ENCODE measurements around the gene CACNA2D4.

The CACNA2D4 gene

DNA sequence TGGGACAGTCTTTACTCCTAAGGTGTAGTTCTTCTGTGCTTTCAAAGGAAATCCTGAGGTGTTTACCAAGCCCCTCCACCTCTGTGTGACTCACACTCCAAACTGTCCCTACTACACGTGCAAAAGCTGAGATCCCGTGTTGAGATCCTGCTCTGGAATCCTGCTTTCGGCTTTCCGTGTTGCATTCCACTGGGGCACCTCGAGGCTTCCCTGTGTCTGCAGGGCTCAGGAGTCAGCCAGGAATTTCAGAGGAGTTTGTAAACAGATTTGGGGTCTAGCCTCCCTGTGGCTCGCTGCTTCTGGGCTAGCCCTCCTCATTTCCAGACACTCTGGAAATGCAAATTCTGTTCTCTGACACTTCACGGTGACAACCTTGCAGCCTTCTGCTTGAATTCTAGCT lies 48.4 kb downstream of the CACNA2D4 start:
- no peak for DNase-seq (ENCODE audit: low read depth)

GRCh38 chr12:1869145-1869544 lies 49.3 kb downstream of the CACNA2D4 start:
- DNase-seq (ENCODE audit: low read depth), result no peak

DNA sequence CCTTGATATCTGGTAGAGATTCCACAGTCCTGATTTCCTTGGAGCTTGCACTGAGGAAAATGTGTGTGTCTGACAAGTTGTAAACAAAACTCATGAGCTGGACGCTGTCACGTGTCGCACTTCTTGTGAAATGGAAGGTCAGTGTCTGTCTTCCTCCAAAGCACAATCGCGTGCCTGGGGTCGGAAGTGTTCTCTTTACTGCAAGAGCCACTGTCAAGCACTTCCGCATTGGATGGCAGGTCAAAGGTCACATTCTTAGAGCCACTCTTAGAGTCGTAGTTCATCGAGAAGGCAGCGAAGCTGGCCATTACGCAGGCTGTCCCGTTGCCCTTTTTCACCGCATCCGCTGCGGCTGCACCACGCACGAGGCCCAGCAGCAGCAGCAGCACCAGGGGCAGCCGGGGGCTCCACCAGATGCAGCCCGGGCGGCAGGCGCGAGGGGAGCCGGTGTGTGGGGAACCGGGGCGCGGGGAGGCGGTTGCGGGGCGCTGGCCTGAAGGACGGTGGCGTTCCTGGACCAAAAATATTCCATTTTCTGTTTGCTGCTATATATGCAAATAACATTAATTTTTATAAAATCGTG lies 53.1 kb downstream of the CACNA2D4 start:
- no peak for DNase-seq (ENCODE audit: low read depth)

DNA sequence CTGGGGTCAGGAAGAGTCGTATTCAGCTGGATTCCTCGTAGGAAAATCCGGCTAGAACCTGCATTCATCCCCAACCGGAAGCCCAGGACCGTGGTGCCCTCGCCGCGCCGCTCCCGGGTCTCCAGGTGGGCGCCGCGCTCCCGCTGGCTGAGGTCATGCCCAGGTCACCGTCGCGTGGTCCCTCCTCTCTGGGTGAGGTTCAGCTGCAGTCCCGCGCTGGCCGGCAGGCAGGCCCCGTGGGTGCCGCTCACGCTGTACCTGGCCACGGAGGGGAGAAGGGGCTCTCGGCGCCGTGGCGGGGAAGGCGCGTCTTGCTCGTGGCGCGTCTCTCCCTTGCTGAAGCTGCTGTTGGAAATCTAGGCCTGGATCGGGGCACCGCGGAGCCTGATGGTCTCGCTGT lies 53.6 kb downstream of the CACNA2D4 start:
- DNase-seq (ENCODE audit: low read depth), result no peak

DNA sequence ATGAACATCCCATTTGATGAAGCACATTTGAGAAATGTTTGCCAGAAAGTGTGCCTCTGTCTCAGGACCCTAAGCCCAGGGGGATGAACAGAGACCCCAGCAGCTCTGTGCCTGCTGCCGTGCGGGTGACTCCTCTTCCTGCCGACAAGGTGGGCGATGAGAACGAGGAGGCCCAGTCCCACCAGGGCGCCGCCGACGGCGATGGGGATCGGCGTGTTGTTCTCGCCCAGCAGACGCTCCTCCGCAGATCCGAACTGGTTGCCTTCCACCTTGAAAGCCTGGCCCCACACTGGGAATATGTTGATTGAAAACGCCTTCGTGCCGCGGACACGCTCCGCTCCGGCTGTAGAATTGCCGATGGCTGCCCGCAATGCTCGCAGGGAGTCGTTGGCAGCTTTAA lies 54.0 kb downstream of the CACNA2D4 start:
- DNase-seq (ENCODE audit: low read depth), result no peak

DNA sequence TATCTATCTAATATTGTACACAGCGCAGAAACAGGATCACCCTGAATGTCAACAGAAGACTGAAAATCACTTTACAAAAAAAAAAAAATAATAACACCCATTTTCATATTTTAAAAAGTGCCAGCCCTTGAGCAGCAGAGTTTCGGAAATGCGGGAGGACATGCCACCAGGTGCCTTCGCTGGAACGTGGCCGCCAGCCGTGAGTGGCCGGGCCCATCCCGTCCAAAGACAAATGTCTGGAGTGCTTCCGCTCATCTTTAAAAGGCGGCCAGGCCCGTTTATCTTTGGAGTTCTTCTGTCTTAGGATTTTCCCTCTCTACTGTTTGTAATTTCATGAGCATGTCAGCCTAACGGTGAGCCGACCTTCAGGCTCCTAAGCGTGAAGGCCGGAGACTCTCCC lies 54.6 kb downstream of the CACNA2D4 start:
- DNase-seq (ENCODE audit: low read depth), result no peak

GRCh38 chr12:1862973-1863372 lies 55.5 kb downstream of the CACNA2D4 start:
- DNase-seq (ENCODE audit: low read depth), result no peak

DNA sequence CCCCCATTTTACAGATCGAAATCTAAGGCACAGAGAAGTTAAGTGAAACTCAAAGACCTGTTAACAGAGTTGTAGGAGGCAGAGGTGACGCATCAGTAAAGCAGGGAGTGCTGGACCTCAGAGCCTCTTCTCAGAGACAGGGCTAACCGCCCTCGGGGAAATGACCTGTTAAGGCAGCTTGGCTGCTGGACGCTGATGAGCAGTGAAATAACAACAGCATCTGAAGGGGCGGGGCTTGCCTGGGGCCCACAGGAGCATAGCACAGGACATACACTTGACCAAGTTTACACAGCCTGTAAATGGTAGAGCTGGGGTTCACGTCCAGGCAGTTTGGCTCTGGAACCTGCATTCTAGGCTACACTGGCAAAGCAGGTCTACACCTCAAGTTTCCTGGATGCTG lies 58.8 kb downstream of the CACNA2D4 start:
- DNase-seq (ENCODE audit: low read depth), result no peak

- no peak for DNase-seq (ENCODE audit: low read depth)
Observed at GRCh38 chr12:1858456-1858855, 60.0 kb downstream of the CACNA2D4 start.

DNA sequence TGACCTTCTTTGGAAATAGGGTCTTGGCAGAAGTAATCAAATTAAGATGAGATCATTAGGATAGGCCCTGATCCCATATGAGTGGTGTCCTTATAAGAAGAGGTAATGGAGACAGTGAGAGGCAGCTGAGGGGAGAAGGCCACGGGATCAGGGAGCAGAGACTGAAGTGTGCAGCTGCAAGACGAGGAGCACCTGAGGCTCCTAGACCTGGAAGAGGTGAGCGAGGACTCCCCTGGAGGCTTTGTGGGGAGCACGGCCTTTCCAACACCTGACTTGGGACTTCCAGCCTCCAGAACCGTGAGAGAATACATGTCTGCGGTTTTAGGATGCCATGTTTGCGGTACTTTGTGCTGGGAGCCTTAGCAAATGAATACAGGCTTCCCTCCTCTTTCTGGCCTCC lies 60.6 kb downstream of the CACNA2D4 start:
- no peak for DNase-seq (ENCODE audit: low read depth)

DNA sequence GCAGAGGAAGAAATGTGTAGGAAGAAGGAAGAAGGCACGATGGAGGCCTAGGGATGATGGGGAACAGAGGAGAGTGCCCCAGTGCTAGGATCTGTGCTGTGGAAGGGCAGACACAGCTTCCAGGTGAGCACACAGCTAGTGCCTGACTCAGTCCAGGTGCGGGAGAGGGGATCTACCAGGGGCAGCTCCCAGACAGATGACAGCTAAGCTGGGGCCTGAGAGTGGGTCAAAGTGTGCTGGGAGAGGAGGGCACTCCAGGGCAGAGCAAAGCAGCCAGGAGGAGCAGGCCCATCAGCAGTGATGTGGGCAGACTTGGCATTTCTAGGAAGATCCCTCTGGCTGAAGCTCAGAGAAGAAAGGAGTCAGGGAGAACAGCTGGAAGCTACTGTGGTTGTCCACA lies 61.4 kb downstream of the CACNA2D4 start:
- no peak for DNase-seq (ENCODE audit: low read depth)

DNA sequence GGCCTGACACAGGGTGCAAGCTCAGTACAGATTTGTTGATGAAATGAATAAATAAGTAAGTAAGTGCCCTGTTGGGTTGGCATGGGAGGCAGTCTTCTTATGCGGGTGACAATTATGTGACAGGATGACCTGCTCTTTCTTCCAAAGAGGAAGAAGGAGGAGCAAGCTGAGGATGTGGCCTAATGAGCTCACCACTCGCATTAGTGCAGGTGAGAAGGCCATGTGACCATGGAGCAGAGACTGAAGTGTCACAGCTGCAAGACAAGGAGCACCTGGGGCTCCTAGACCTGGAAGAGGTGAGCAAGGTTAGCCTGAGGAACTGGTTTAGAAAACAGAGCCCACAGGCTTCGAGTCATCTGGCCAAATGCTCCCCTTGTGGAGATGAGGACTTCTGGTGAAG lies 63.2 kb downstream of the CACNA2D4 start:
- DNase-seq (ENCODE audit: low read depth), result no peak

DNA sequence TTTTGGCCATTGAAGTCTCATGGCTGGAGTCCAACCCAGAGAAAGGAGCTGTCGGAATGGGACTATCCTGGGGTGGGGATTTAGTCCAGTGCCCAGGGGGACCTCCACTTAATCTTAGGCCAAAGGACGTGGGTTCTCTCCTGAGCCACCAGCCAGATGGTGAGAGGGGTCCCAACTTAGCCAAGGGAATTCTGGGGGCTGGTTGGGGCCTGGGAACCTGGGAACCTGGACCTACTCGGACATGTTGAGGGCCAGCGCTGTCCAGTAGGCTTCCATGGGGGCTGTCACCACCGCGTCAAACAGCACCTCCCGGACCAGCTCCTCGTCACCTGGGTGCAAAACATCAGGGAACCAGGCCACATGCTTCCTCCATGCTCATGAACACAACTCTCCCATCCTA lies 64.7 kb downstream of the CACNA2D4 start:
- DNase-seq (ENCODE audit: low read depth), result no peak

DNA sequence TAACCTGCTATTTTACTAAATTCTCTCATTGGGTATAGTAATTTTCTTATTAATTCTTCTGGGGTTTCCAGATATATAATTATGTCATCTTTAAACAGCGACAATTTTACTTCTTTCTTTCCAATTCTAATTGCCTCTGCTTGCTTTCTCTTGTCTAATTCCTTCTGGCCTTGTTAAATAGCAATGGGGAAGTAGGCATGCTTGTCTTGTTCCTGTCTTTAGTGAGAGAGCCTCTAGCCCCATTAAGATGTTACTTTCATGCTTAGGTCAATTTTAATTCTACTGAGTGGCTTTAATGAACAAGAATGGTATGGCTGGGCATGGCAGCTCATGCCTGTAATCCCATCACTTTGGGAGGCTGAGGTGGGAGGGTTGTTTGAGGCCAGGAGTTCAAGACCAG lies 66.4 kb downstream of the CACNA2D4 start:
- DNase-seq (ENCODE audit: low read depth), result no peak

- DNase-seq (ENCODE audit: low read depth), result no peak
Observed at GRCh38 chr12:1851151-1851701, 67.2 kb downstream of the CACNA2D4 start.

- no peak for DNase-seq (ENCODE audit: low read depth)
Observed at GRCh38 chr12:1848745-1849144, 69.7 kb downstream of the CACNA2D4 start.

GRCh38 chr12:1848146-1848545 lies 70.3 kb downstream of the CACNA2D4 start:
- no peak for DNase-seq (ENCODE audit: low read depth)

DNA sequence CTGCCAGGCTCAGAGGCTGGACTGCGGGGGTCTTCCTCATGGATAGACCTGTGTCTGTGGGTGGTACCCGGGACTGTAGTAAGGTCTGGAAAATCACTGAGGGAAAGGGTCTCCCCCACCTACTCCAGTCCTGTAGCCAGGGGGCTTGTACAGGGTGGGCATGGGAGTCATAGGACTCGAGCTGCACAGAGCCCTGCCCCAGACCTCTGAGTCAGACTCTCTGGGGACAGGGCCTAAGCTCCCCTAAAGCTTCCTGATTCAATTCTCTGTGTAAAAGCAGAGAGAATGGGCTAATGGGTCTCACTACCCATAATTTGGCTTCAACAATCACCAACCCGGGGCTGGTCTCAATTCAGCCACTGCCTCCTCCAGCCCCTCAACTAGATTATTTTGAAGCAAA lies 71.0 kb downstream of the CACNA2D4 start:
- DNase-seq (ENCODE audit: low read depth), result no peak

GRCh38 chr12:1846421-1847405 lies 71.7 kb downstream of the CACNA2D4 start:
- no peak for DNase-seq (ENCODE audit: low read depth)

- DNase-seq (ENCODE audit: low read depth), result no peak
Observed at GRCh38 chr12:1845886-1846285, 72.6 kb downstream of the CACNA2D4 start.

DNA sequence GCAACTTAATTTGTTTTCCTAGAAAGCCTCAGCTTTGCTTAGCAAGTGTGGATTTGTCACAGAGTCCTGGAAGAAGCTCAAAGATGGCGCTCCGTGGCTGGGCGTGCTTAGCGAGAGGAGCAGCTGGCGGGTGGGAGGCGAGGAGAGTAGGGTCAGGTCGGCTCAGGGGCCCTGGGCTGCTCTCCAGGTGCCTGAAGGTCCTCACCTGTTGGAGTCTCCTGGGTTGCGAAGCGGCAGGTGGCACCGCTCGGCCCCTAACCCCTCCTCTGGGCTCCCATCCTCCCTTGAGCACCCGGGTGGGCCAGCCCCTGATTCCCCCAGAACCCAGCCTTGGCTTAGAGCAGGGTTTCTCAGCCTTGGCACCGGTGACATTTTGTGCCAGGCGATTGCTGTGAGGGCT lies 73.0 kb downstream of the CACNA2D4 start:
- DNase-seq (ENCODE audit: low read depth), result no peak

GRCh38 chr12:1844661-1845409 lies 73.6 kb downstream of the CACNA2D4 start:
- no peak for DNase-seq (ENCODE audit: low read depth)

- DNase-seq (ENCODE audit: low read depth), result no peak
Observed at GRCh38 chr12:1844223-1844622, 74.2 kb downstream of the CACNA2D4 start.
